Activated CD4-positive, alpha-beta T cell treated with anti-CD3 and anti-CD28 coated beads, Interleukin-2, amount 50 U/mL, for 16 hours (primary cell): ENCODE measurements around the gene PPP1R3A.
"Not testable (repeated sequence)": the region's sequence is repeated elsewhere in the genome, so short reads cannot be mapped to it uniquely, and the experiment has no call there.

Experiments
- DNase-seq: peaks from one replicate; pipeline ENCODE4 v3.0.0-alpha.2; 2020

PPP1R3A gene

GRCh38 chr7:113918946-113919345 is at the start of gene PPP1R3A:
Gene PPP1R3A (minus strand): TSS chr7:113919009. CDS start chr7:113918996, 13 bp downstream.
- no peak for DNase-seq

- DNase-seq = no peak
These were observed 44.5 kb upstream of the PPP1R3A start for GRCh38 chr7:113963356-113963755.

GRCh38 chr7:113959910-113960309 is 41.1 kb upstream of the PPP1R3A start:
- no peak for DNase-seq

GRCh38 chr7:113955157-113955556 is 36.3 kb upstream of the PPP1R3A start:
- DNase-seq = no peak

GRCh38 chr7:113953553-113953952 is 34.7 kb upstream of the PPP1R3A start:
- no peak for DNase-seq

- DNase-seq = no peak
These were observed 26.5 kb upstream of the PPP1R3A start for GRCh38 chr7:113945018-113945938.

- no peak for DNase-seq
These were observed 18.2 kb upstream of the PPP1R3A start for GRCh38 chr7:113936982-113937381.

GRCh38 chr7:113936535-113936934 is 17.7 kb upstream of the PPP1R3A start:
- DNase-seq = no peak

GRCh38 chr7:113929389-113929788 is 10.6 kb upstream of the PPP1R3A start:
- not testable (repeated sequence) for DNase-seq

- DNase-seq = no peak
These were observed 9.3 kb upstream of the PPP1R3A start for GRCh38 chr7:113928112-113928511.

GRCh38 chr7:113922049-113922448 is 3.2 kb upstream of the PPP1R3A start:
- DNase-seq = no peak

- DNase-seq = no peak
These were observed 2.6 kb upstream of the PPP1R3A start for GRCh38 chr7:113921363-113921762.

GRCh38 chr7:113917840-113918239 is 969 bp downstream of the PPP1R3A start:
- no peak for DNase-seq

- DNase-seq = no peak
These were observed 2.9 kb downstream of the PPP1R3A start for GRCh38 chr7:113915956-113916355.

- DNase-seq = no peak
These were observed 5.9 kb downstream of the PPP1R3A start for GRCh38 chr7:113912876-113913275.

- DNase-seq = no peak
These were observed 11.2 kb downstream of the PPP1R3A start for GRCh38 chr7:113907617-113908016.

- no peak for DNase-seq
These were observed 14.3 kb downstream of the PPP1R3A start for GRCh38 chr7:113904521-113904920.

- no peak for DNase-seq
These were observed 26.0 kb downstream of the PPP1R3A start for GRCh38 chr7:113892818-113893217.

- no peak for DNase-seq
These were observed 27.0 kb downstream of the PPP1R3A start for GRCh38 chr7:113891828-113892227.

- DNase-seq = no peak
These were observed 27.8 kb downstream of the PPP1R3A start for GRCh38 chr7:113891031-113891350.

- DNase-seq = no peak
These were observed 28.3 kb downstream of the PPP1R3A start for GRCh38 chr7:113890331-113891030.

- no peak for DNase-seq
These were observed 35.7 kb downstream of the PPP1R3A start for GRCh38 chr7:113883096-113883495.

- no peak for DNase-seq
These were observed 38.2 kb downstream of the PPP1R3A start for GRCh38 chr7:113880559-113880958.

- DNase-seq = no peak
These were observed 40.3 kb downstream of the PPP1R3A start for GRCh38 chr7:113878394-113878992.
